PC-9 (cell line): Measurements from ENCODE around the gene EBPL. TPM values are rescaled to one million over a fixed set of nuclear protein-coding genes. Genes with fewer than 3 reads are reported as not detected.

Source experiments
- Bru-seq: library from RNA; stranded (reverse); fragments of 400-500 nt; gene quantifications from one replicate; lab custom pipeline; 2021; lab: Mats Ljungman, UMichigan
- BruChase-seq, 2 experiments: library from RNA; stranded (reverse); fragments of 400-500 nt; gene quantifications; one replicate each; lab custom pipeline; 2021; lab: Mats Ljungman, UMichigan
- BruUV-seq: library from RNA; stranded (reverse); fragments of 400-500 nt; replicated peaks from 2 replicates; lab custom pipeline; 2021; lab: Mats Ljungman, UMichigan
- CTCF ChIA-PET: fragments of 300-600 bp; sonication (Branson Sonifier 250); formaldehyde crosslinking; loops from one replicate; lab custom pipeline; 2022; ENCODE audit warnings: antibody characterized with exemption; lab: Charles Lee
- POLR2A ChIA-PET: fragments of 300-600 bp; sonication (Branson Sonifier 250); formaldehyde crosslinking; loops from one replicate; lab custom pipeline; 2022; ENCODE audit warnings: antibody characterized with exemption; ENCODE audit not compliant: unreplicated experiment; lab: Charles Lee
- DNase-seq, 2 experiments: peaks; one replicate each; pipeline versions ENCODE4 v3.0.0 to v3.0.0-alpha.2; 2015 to 2022; ENCODE audit warnings: mixed read lengths in 1 of 2
- H2AFZ ChIP-seq: fragments of 200-600 bp; sonication (generic); 2 replicates; pipeline ENCODE4 v1.8.1; 2017; ENCODE audit warnings: antibody characterized with exemption
- H3F3A ChIP-seq: fragments of 200-600 bp; sonication (generic); 2 replicates; pipeline ENCODE4 v1.8.1; 2017; ENCODE audit warnings: antibody characterized with exemption, mild to moderate bottlenecking, low read depth; ENCODE audit not compliant: insufficient read depth
- H3K27ac ChIP-seq: fragments of 200-600 bp; sonication (generic); 2 replicates; pipeline ENCODE4 v1.6.1; 2016; ENCODE audit warnings: mixed run types
- H3K27me3 ChIP-seq: fragments of 200-600 bp; sonication (generic); 2 replicates; pipeline ENCODE4 v1.6.1; 2016; ENCODE audit warnings: low read depth, mixed run types; ENCODE audit not compliant: insufficient read depth
- H3K36me3 ChIP-seq: fragments of 200-600 bp; sonication (generic); 2 replicates; pipeline ENCODE4 v1.6.1; 2016; ENCODE audit warnings: low read depth, mixed run types
- H3K4me1 ChIP-seq: fragments of 200-600 bp; sonication (generic); replicated peaks from 2 replicates; pipeline ENCODE4 v1.6.1; 2016; ENCODE audit warnings: mixed run types; ENCODE audit not compliant: insufficient read depth
- H3K4me2 ChIP-seq: fragments of 200-600 bp; sonication (generic); 2 replicates; pipeline ENCODE4 v1.6.1; 2017; ENCODE audit warnings: mixed run types
- H3K4me3 ChIP-seq: fragments of 200-600 bp; sonication (generic); 2 replicates; pipeline ENCODE4 v1.6.1; 2016; ENCODE audit warnings: mixed run types
- H3K79me2 ChIP-seq: fragments of 200-600 bp; sonication (generic); 2 replicates; pipeline ENCODE4 v1.6.1; 2017; ENCODE audit warnings: low read depth, mixed run types
- H3K9me2 ChIP-seq: fragments of 200-600 bp; sonication (generic); 2 replicates; pipeline ENCODE4 v1.8.1; 2017; ENCODE audit warnings: mild to moderate bottlenecking; ENCODE audit not compliant: insufficient read depth
- H3K9me3 ChIP-seq: fragments of 200-600 bp; sonication (generic); 2 replicates; pipeline ENCODE4 v1.8.1; 2016; ENCODE audit warnings: low read depth; ENCODE audit not compliant: insufficient read depth
- H4K20me1 ChIP-seq: fragments of 200-600 bp; sonication (generic); 2 replicates; pipeline ENCODE4 v1.8.1; 2017; ENCODE audit not compliant: insufficient read depth
- CTCF ChIP-seq: fragments of 200-600 bp; sonication (generic); conservative IDR thresholded peaks from 2 replicates; pipeline ENCODE4 v1.6.1; 2017; ENCODE audit warnings: mixed run types, antibody characterized with exemption, mild to moderate bottlenecking, moderate library complexity
- EZH2 ChIP-seq: fragments of 200-600 bp; sonication (generic); IDR thresholded peaks from 2 replicates; pipeline ENCODE4 v1.8.0; 2017; ENCODE audit warnings: antibody characterized with exemption, low read depth
- intact Hi-C: fragments of 100-400 bp; cut with micrococcal nuclease; formaldehyde crosslinking; loops from one replicate; pipeline ENCODE4 v1.10.0; 2022; ENCODE audit not compliant: unreplicated experiment
- long read RNA-seq: library from polyadenylated mRNA; stranded (forward); transcript quantifications from one replicate; pipeline ENCODE4 v2.0.0, GENCODE V29; 2022
- total RNA-seq: library from RNA; stranded (reverse); gene quantifications from 2 replicates; pipeline ENCODE4 v1.2.3, GENCODE V29; 2021

EBPL gene
- total RNA-seq = 77.0 and 100 TPM in 2 replicates
- percentile 75 among the genes with signal in this experiment for Bru-seq, nascent RNA
- BruChase-seq, experiment 1, labeled RNA remaining after a 2-hour chase = percentile 78 among the genes with signal in this experiment
- BruChase-seq, experiment 2, labeled RNA remaining after a 6-hour chase = percentile 68 among the genes with signal in this experiment
- long read RNA-seq, transcript EBPL-204 (3 exons, 766 nt) = minor isoform, 9 of 148 reads
- long read RNA-seq, transcript EBPL-201 (4 exons, 914 nt) = major isoform, 96 of 148 reads
- long read RNA-seq, transcript EBPL-206 (3 exons, 810 nt) = minor isoform, 16 of 148 reads
- long read RNA-seq, transcript EBPL-203 (2 exons, 579 nt) = minor isoform, 22 of 148 reads
- long read RNA-seq, partial matches to known transcripts = 0 of 148 reads
- long read RNA-seq, other reads (novel, unspliced or antisense) = 5 of 148 reads

- Histone ChIP-seq H3K9me2 (no peaks in the 10 kb centered on the region), H3K4me2 (peak within 1 kb of the TSS; percentile 83), H3K36me3 (peaks cover 12% of the 10 kb centered on the region; the same call in 1 of the 2 replicates), H3K79me2 (peaks cover 49% of the 10 kb centered on the region), H3K27ac (peak within 1 kb of the TSS; percentile 91), H3K9me3 (no peaks in the 10 kb centered on the region), H3F3A (peaks cover 20% of the 10 kb centered on the region; the same call in 1 of the 2 replicates), H4K20me1 (peaks cover 6% of the 10 kb centered on the region; the same call in 1 of the 2 replicates), H3K4me3 (peak within 1 kb of the TSS; percentile 71), H3K4me1 (peaks cover 33% of the 10 kb centered on the region), H2AFZ (peak within 1 kb of the TSS; percentile 82), H3K27me3 (no peaks in the 10 kb centered on the region)
- DNase-seq = peak; percentile 92 to 96
- CTCF ChIA-PET = interaction anchor here (0.6 to 1.1 kb wide), 2 partner anchors 89 to 100 kb away, joined by 3 to 5 read pairs; no protein-coding TSS in a partner anchor
- intact Hi-C loops = loop anchor here (1.0 to 5.0 kb wide), 3 partner anchors 102 to 246 kb away; partner anchors contain the start of gene SPRYD7
- TF ChIP-seq EZH2 (no peak), CTCF (no peak)
- POLR2A ChIA-PET = interaction anchor here (0.5 to 0.7 kb wide), 3 partner anchors 82 to 185 kb away, joined by 4 to 5 read pairs (median 5); partner anchors contain the start of gene KPNA3
- BruUV-seq = no TSS peak
These were observed at the start of gene EBPL for GRCh38 chr13:49690995-49691784. Gene EBPL, minus strand, starts transcription at chr13:49691486. Its CDS starts 62 bp downstream, at chr13:49691424.

- BruUV-seq = no TSS peak
- Histone ChIP-seq H3K4me2 (no peak overlapping the region), H3K79me2 (no peaks in the 10 kb centered on the region), H3K9me2 (no peaks in the 10 kb centered on the region), H3K4me1 (peaks cover 3% of the 10 kb centered on the region; the same call in 1 of the 2 replicates), H3K4me3 (no peak overlapping the region), H4K20me1 (peaks cover 4% of the 10 kb centered on the region; the same call in 1 of the 2 replicates), H3K36me3 (no peaks in the 10 kb centered on the region; the same call in 1 of the 2 replicates), H3F3A (0 out of 2 replicates have a peak, but pooled peaks cover 5% of the 10 kb centered on the region), H2AFZ (no peak overlapping the region), H3K9me3 (no peaks in the 10 kb centered on the region), H3K27ac (no peak overlapping the region), H3K27me3 (no peaks in the 10 kb centered on the region)
- intact Hi-C loops = no loop called here
- POLR2A ChIA-PET = no interaction called here
- TF ChIP-seq CTCF (no peak), EZH2 (no peak)
- no peak for DNase-seq
- CTCF ChIA-PET = no interaction called here
These were observed 49.6 kb upstream of the EBPL start for GRCh38 chr13:49740870-49741269.
